ENCODE data around the gene PTPN2.
"Not testable (repeated sequence)": the region's sequence is repeated elsewhere in the genome, so short reads cannot be mapped to it uniquely, and the experiment has no call there.

The PTPN2 gene

DNA sequence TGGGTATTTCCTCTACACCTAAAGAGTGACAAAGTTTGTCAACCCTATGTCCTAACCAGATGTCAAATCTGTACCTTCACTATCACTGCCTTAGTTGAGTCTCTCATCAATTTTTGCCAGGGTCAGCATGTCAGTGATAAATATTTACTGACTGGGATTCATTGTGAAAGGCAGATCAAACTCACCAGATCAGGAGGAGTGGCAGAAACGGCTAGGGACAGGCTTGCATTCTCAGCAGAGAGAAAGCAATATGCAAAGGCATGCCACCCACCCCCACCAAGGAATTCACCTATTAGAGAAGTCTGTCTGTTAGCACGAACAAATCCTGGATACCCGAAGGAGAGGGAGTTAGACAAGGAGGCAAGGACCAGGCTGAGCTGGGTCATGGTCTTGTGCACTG is 62.6 kb downstream of the PTPN2 start:
- FAIRE-seq: no peak

DNA sequence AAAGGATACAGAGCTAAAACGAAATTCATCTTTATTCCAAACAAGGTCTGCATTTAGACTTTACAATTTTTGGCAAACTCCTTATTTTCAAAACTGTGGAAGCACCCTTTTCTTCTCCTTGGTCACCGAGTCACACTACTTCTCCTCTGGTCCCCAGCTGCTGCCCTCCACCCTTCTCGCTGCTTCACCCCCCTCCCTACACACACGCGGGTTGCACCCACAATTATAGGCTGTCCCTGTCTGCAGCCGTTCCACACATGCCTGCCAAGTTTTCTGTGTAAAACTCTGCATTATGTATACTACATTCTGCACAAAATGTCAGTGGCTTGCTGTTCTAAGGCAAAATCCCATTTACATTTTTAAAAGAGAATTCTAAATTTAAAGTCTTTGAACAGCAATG is 63.5 kb downstream of the PTPN2 start:
- FAIRE-seq: no peak

DNA sequence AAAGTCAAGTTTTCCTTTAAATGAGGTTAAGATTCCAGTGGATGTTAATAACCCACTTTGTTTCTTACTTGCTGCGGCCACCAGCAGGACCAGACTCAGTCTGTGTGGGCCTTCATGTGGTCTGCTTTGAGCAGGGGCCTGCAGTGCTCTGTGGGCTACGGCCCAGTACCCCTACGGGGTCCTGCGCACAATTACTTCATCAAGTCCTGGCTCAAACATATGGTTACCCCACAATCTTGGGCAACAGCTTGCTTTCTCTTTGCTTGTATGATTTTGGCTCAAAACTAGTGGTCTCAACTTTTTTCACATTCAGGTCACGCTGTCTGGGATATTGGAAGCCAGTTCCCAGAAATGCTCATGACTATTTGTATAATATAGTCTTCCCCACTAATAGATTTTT is 64.2 kb downstream of the PTPN2 start:
- no peak for FAIRE-seq

DNA sequence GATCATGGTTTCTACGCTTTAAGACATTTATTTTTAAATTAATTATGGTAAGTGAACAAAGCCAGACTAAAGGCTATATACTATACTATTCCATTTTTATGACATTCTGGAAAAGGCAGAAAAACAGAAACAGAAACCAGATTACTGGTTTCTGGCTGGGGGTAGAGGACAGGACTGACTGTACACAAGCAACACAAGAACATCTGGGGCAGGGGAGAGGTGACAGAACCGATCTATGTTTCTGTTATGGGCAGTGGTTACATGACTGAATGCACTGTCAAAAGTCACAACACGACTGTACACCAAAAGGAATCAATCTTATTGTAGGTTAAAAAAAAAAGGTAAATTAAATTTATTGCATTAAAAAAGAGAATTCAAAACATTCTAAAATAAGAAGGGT is 64.7 kb downstream of the PTPN2 start:
- no peak for FAIRE-seq

DNA sequence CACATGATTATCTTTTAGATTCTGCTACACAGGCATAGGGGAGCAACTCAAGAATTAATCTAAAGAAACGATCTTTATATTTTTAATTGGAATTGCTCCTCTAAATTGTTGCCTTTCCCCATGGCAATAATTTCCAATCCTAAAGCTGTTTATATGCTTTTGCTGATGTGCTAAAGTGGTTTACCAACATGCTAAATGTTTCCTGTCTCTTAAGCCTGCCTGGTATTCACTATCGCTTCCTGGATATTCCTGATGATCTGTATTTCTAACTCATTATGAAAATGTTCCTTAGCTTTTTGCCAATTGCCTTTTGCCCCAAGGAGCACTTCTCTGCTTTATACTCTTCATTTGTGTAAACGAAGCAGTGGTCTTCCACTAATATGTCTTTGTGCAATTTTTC is 65.8 kb downstream of the PTPN2 start:
- FAIRE-seq: no peak

DNA sequence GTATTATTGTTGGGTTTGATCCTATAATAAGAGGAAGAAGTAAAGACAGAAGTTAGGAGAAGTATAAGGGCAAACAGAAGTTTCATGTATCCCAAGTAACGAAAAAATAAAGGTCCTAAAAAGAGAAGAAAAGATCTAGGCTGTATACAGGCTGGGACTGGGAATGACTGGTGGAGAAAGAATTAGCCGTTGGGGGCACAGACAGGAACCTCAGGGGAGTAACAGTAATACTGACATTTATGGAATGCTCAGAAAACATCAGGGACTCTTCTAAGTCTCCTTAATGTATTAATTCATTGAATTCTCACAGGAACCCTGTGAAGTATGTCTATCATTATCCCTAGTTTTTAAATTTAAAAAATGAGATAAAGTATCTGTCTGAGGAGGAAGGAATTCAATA is 67.6 kb downstream of the PTPN2 start:
- FAIRE-seq: no peak

DNA sequence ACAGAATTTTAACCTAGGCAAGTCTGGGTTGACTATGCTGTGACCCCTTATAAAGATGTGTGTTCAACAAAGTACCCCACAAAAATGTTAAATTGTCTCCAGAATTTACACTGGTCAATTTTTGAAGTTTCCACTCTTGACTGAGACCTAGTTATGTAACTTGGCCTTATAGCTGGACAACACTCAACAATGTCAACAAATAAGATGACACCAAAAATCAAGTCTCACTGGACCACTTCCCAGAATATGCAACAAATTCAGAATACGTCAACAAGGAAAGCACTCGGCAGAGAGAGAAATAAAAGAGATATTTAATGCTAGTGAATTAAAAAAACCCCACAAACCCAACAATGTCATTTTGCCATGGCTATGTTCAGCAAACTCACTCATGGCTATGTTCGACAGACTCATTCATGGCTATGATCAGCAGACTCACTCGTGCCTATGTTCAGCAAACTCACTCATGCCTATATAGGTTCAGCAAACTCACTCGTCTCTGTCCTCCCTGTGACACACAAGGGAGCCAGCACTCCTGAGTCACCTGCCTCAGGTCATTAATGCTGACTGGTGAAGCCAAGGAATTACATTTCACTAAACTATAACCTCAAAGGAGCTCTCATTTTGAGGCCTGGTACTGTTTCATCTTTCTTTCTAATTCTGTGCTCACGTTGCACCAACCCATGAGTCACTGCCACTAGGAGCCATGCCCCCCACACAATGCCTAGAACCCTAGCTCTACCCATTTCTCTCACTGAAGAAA is 72.7 kb downstream of the PTPN2 start:
- no peak for FAIRE-seq

DNA sequence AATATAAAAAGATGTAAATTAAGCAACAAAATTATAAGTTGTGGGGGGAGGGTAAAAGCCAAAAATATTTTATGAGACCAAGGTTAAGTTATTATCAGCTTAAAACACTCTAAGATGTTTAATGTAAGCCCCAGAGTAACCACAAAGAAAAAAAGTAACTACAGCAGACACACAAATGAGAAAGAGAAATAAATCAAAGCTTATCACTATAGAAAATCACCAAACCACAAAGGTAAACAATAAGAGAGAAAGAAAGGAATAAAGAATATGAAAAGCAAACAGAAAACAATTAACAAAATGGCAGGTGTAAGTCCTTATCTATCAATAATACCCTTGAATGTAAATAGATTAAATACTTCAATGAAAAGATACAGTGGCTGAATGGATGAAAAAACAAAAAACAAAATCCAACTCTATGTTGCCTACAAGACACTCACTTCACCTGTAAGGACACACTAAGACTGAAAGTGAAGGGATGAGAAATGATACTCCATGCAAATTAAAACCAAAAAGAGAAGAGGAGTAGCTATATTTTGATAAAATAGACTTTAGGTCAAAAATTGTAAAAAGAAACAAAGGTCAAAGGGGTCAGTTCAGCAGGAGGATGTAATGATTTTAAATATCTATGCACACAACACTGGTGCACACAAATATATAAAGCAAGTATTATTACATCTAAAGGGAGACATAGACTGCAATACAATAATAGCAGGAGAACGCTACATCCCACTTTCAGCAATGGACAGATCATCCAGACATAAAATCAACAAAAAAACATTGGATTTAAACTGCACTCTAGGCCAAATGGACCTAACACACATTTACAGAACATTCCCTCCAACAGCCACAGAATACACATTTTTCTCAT is 80.7 kb downstream of the PTPN2 start:
- FAIRE-seq: no peak

DNA sequence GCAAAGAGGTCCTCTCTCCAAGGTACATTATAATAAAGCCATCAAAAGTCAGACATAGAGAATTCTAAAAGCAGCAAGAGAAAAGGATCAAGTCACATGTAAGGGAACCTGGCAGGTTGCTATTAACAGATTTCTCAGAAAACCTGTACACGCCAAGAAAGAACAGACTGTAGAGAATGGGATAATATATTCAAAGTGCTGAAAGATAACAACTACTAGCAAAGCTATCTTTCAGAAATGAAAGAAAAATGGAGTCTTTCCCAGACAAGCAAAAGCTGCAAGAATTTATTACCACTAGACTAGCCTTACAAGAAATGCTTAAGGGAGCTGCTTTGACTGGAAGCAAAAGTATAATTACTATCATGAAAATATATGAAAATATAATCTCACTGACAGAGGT is 81.5 kb downstream of the PTPN2 start:
- no peak for FAIRE-seq

DNA sequence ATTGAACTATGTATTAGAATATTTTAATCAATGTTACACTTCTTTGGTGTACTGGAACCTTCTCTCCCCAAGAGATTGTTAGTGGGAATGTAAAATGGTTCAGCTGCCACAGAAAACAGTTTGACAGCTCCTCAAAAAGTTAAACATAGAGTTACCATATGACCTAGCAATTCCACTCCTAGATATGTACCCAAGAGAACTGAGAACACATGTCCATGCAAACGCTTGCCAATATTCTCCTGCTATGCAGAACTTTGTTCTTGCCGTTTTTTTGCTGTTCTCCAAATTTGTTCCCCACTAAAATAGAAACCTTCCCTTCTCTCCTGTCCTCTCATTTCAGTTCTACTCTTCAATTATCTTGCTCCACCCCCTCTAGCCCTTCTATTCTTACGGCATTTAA is 87.6 kb downstream of the PTPN2 start:
- FAIRE-seq: no peak

DNA sequence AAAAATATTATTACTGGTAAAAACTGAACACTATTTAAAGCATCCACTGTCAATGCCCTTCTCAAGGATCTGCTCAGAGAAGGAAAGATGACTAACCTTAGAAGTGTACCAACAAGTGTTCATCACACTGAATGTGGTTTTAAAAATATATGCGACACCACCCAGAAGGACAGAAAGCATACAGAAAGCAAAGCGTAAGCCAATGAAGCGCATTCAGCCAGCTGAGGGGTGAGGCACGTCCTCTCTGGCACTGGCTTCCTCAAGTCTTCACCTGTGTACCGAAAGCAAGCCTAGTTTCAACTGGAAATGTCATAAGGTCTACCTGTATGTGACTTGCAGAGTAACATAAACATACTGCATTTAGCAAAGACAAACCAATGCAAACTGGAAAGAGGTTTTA is 92.4 kb downstream of the PTPN2 start:
- no peak for FAIRE-seq

DNA sequence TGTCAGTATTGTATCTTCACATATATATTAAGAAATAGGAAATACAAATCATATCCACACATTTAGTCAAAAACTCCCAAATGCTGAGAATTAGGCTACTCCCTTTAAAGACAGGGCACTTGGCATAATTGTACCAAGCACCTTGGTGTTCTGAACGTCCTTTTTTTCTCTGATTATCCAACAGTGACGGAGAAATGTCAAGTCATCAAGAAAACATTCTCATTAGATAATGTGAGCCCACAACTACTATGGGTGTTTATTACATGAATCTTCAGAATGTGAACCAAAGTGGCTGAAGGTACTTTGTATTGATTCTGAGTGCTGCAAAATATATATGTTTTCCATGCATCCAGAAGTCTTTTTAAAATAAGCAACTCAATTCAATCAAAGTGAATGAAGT is 97.4 kb downstream of the PTPN2 start:
- no peak for FAIRE-seq

DNA sequence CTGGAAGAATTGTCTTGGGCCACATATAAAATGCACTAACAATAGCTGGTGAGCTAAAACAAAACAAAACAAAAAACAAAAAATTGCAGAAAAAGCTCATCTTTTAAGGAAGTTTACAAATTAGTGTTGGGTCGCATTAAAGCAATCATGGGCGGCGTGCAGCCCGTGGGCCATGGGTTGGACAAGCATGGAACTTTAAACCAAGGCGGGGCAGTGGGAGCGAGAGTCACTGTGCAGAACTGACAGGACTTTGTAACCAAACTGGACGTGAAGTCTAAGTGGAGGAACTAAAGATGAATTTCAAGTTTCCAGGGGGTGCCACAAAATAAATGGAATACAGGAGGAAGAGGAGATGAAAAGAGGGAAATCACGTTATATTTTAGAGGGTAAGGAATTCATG is 100.5 kb downstream of the PTPN2 start:
- FAIRE-seq: no peak

DNA sequence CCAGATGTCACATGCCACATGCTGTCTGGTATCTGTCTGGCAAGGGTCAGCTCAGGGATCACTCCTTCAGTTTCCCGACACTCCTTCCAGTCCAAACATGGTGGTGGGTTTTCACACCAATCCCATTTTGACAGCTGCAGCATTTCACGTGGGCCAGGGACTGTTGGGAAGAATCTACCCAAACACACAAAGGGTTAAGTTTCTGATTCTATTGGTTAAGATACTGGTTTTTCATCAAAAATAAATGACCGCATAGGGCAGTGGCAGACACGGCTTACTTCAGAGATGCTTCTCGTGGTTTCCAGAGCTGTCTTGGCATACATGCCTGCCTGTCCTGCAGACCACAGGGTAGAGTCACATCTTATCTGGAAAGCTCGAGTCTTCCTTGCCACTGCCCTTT is 101.5 kb downstream of the PTPN2 start:
- no peak for FAIRE-seq

DNA sequence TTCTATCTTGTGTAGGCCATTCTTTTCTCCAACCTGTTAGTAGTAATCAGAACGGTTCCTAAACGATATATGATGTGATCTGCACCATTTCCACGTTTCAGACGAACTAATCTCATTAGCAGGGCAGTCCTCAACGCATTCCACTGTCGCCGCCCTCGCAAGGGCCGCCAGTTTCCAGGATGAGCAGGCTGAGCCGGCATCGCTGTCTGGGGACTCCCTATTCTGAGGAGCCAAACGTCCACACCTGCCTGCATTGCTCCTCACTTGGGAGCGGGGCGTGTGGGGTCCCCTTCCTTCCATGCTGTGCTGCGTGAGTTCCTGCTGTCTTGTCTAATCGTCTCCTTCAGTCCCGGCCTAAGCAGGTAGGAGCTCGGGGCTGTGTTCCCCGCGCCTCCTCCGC is 104.6 kb downstream of the PTPN2 start:
- no peak for FAIRE-seq

DNA sequence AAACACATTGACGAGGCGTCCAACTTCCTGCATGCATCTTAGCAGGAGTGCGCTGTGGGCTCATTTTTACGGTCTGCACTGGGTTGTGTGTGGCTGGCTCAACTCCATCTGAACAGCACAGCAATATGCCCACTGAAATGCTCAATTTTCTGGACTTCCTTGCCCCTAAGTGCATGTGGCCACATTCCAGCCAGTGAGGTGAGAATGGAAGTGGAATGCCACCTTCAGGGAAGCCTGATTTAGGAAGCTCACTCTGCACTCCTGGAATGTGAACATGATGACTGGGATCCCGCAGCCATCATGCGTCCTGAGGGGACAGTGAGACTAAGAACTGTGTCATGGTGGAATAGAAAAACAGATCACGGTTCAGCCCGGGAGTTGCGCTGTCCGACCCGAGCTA is 105.0 kb downstream of the PTPN2 start:
- no peak for FAIRE-seq

DNA sequence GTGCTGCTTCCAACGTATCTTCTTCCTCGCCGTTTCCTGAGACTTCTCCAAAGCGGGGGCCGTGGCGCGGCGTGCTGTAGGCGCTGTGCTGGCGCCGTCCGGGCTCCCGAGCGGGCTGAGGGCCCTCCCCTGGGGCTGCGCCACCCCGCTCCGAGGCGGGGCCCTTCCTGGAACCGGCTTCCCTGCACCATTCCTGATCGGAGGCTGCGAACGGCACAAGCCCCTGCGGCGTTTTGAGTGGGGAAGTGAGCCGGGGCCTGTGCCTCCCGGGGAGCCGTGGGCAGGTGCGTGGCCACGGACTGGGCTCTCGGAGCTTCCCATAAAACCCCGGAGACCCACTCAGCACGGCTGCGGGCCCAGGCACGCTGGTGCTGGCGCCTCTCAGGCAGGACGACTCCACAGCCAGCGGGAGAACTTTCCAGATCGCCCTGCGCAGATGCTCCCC is 106.5 kb downstream of the PTPN2 start:
- FAIRE-seq: no peak

DNA sequence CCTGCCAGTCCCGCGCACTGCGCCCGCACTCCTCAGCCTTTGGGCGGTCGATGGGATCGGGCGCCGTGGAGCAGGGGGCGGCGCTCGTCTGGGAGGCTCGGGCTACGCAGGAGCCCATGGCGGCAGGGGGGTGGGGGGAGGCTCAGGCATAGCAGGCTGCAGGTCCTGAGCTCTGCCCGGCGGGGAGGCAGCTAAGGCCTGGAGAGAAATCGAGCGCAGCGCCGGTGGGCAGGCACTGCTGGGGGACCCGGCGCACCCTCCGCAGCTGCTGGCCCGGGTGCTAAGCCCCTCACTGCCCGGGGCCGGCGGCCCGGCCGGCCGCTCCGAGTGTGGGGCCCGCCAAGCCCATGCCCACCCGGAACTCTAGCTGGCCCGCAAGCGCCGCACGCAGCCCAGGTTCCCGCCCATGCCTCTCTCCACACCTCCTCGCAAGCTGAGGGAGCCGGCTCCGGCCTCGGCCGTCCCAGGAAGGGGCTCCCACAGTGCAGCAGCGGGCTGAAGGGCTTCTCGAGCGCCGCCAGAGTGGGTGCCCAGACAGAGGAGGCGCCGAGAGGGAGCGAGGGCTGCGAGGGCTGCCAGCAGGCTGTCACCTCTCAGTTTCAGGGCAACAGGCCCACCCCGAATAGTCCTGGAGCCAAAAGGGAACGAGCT is 107.1 kb downstream of the PTPN2 start:
- FAIRE-seq: no peak

DNA sequence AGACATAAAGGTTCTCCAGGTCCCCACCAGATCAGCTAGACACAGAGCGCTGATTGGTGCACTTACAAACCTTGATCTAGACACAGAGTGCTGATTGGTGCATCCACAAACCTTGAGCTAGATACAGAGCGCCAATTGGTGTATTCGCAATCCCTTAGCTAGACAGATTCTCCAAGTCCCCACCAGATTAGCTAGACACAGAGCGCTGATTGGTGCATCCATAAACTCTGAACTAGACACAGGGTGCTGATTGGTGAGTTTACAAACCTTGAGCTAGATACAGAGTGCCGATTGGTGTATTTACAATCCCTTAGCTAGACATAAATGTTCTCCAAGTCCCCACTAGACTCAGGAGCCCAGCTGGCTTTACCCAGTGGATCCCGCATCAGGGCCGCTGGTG is 107.6 kb downstream of the PTPN2 start:
- not testable (repeated sequence) for FAIRE-seq

DNA sequence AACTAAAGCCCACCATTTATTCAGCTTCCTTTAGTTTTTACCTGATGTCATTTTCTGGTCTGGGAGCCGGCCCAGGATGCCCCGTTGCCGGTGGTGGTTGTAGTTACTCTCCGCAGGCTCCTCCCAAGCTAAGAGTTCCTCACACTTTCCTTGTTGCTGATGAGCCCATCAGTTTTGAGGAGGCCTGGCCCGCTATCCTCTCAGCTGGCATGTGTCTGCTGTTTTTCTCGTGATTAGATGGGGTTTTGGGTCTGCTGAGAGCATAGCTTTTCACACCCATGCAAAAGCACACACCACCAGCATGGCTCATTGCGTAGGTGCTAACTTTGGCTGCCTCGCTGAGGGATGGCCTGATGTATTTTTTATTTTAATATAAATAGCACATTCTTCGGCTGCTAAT is 109.1 kb downstream of the PTPN2 start:
- no peak for FAIRE-seq

DNA sequence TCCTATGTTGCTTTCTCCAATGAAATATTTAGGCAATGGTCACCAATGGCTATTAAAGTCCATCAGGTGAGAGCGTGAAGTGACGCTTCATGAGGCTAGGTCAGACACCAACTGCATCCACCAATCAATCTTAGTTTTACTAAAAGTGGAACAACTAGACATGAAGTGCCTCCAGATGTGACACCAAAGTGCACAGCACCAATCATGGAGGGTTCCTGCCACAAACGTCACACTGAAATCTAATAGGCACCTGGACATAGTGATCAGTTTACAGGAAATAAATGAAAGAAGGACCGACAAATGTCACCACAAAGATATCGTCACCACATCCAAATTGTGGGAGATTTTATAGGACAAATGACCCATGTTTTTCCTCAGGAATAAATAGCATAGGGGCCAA is 110.7 kb downstream of the PTPN2 start:
- no peak for FAIRE-seq

DNA sequence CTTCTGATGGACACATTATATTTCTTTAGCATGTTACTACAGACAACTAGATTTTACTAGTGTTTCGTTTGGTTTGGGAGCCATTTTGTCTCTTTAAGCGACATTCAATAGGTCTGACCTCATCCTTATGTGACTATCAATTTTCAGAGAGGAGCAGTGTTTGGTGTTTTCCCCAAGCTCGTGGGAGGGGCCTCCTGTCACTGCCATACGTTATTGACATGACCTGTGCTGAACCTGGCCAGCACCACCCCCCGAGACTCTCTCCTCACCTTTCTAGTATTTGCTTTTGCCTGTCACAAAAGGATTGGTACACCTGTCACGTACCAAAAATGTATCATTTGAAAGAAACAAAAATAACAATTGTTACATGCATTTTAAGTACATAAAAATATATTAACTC is 111.9 kb downstream of the PTPN2 start:
- FAIRE-seq: no peak

DNA sequence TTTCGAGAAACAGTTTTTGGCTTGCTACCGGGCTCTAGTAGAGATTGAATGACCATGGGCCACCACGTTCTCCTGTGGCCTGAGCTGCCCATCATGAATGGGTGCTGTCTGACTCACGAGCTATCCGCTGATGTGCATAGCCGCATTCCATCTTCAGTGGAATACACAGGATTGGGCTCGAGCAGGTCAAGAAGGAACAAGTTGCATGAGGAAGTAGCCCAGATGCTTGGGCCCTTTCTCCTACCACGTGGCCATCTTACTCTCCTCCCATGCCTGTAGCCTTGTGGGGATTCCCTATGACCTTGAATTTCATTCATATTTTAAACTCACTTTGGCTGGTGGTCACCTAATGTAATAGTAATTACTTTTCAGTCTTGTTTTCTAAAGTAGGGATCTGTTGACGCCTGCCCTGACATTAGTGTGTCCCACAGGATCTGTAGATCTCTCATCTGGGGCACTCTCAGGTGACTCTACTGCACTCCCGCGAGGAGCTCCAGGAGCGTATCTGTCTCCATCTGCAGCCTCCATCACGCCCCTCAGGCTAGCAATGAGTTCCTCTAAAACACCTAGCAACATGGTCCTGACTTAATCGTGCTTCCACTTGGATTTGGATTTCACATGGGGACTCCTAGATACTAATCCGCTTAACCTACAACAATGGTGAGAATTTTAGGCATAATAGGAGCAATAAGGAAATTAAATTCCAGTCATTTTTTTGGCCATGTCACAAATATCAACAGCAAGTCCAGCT is 113.4 kb downstream of the PTPN2 start:
- FAIRE-seq: no peak

Measured in TTC549 (cell line).